ENCODE measurements around the gene MYO7A.

The MYO7A gene

DNA sequence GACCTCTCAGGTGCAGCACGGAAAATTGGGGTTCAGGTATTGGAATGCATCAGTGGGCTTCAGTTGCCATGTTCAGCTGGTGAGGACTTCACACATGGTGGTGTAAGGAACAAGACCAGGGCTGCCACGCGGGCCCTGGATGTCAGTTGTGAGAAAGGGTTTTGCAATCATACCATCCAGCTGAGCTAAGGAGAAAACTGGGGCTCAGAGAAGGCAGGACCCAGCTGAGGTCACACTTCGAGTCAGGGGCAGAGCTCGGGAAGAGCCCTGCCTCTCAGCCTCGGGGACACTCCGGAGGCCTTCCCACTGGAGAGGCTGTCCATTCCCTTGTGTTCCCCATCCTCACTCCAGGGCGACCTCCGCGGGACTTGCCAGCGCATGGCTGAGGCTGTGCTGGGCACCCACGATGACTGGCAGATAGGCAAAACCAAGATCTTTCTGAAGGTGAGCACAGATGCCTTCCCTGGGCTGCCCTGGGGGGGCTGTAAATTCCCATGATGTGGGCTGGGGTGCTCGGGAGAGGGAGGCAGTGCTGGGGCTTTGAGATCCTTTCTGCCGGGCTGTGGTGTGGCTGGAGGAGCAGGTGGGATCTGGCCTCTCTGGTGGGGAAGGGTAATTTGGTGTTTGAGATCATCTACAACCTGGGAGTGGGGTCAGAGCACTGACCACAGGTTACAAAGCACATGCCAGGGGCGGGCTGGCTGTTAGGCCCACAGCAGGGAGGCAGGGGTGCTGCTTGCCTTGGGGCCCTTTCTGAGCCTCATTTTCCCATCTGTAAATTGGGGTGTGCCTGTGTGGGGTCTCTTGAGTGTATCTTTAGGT lies 47.2 kb downstream of the MYO7A start:
- in situ Hi-C loops (cut with HindIII; ENCODE audit: low sequenced_read_pairs): no loop called here
- no peak for DNase-seq (ENCODE audit: low read depth, low spot score)
- TF ChIP-seq, protein P1, sequence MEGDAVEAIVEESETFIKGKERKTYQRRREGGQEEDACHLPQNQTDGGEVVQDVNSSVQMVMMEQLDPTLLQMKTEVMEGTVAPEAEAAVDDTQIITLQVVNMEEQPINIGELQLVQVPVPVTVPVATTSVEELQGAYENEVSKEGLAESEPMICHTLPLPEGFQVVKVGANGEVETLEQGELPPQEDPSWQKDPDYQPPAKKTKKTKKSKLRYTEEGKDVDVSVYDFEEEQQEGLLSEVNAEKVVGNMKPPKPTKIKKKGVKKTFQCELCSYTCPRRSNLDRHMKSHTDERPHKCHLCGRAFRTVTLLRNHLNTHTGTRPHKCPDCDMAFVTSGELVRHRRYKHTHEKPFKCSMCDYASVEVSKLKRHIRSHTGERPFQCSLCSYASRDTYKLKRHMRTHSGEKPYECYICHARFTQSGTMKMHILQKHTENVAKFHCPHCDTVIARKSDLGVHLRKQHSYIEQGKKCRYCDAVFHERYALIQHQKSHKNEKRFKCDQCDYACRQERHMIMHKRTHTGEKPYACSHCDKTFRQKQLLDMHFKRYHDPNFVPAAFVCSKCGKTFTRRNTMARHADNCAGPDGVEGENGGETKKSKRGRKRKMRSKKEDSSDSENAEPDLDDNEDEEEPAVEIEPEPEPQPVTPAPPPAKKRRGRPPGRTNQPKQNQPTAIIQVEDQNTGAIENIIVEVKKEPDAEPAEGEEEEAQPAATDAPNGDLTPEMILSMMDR (IDR thresholded peaks at IDR 0.05; ENCODE audit: low read depth, low read length): no peak
- no peak overlapping the region for H3K4me3 ChIP-seq (ENCODE audit: low read depth, low read length)

DNA sequence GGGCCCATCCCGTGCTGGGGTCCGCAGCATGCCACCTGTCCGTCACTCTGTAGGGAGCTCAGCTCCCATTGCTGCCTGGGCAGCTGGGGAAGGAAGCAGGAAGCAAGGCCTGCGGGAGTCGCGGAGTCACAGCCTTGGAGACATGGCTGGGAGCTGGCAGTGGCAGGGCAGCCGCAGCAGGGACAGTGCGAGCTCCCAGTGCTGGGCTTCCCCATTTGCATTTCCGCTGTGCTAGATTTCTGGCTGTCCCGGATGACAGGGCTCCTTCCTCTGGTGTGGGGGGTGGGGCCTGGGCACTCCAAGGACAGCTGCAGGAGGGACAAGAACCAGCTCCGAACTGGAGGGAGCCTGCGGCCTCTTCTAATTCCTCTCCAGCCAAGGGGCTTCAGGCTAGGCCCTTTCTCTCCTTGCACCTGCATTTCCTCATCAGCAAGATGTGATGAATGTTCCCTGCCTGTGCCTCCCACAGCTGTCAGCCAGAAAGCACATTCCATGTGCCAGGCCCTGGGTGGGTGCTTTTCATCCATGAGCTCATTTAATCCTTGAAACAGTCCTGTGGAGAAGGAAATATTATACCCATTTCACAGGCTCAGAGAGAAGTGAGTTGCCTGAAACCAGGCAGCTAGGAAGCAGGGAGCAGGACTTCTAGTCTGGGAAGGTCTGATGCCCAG lies 48.0 kb downstream of the MYO7A start:
- TF ChIP-seq, protein P1 (IDR thresholded peaks at IDR 0.05; ENCODE audit: low read depth, low read length): no peak
- in situ Hi-C loops (cut with HindIII; ENCODE audit: low sequenced_read_pairs): no loop called here
- no peak overlapping the region for H3K4me3 ChIP-seq (ENCODE audit: low read depth, low read length)
- no peak for DNase-seq (ENCODE audit: low read depth, low spot score)

DNA sequence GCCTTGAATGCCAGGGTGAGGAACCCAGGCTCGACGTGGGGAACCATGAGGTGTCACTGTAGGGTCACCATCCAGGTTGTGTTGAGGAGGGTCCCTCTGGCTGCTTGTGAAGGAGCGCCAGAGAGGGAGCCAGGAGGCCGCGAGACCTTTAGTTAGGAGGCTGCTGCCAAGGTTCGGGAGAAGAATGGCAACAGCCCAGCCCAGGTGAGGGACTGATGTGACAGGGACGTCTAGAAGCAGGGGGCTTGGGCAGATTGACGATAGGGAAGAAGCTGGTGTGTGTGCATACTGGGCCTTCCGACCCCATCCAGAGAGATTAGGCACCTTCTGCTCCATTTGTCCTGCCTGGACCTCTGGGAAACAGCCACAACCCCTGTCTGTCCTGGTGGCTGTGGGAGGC lies 49.0 kb downstream of the MYO7A start:
- no peak for DNase-seq (ENCODE audit: low read depth, low spot score)
- in situ Hi-C loops (cut with HindIII; ENCODE audit: low sequenced_read_pairs): no loop called here
- H3K4me3 ChIP-seq (ENCODE audit: low read depth, low read length): no peak overlapping the region
- TF ChIP-seq, protein P1 (IDR thresholded peaks at IDR 0.05; ENCODE audit: low read depth, low read length): no peak

DNA sequence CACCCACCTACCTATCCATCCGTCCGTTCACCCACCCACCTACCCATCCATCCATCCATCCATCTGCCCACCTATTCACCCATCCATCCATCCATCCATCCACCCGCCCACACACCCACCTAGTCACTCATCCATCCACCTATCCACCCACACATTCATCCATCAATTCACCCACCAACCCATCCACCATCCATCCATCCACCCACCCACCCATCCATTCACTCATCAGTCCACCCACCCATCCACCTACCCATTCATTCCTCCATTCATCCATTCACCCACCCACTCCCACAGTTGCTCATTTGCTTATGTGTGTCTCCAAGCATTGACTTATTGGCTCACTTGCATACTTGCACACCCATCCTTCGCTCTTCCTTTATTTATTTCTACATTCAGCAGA lies 50.1 kb downstream of the MYO7A start:
- no peak for DNase-seq (ENCODE audit: low read depth, low spot score)
- TF ChIP-seq, protein P1 (IDR thresholded peaks at IDR 0.05; ENCODE audit: low read depth, low read length): no peak
- no peak overlapping the region for H3K4me3 ChIP-seq (ENCODE audit: low read depth, low read length)
- in situ Hi-C loops (cut with HindIII; ENCODE audit: low sequenced_read_pairs): no loop called here

DNA sequence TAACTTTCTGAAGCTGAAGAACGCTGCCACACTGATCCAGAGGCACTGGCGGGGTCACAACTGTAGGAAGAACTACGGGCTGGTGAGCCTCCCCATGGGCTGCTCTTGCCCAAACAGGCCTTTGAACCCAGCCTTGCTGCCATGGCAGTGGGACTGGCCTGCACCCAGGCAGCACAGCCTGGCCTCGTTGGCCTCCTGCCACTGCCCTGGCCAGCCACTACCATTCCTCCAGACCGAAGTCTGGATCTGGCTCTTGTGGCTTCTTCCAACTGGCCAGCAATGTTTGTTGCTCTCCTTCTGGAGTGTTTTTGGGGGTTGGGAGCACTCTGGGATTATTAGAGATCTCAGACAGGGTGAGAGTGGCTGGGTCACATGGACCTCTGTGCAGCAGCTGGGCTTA lies 51.0 kb downstream of the MYO7A start:
- TF ChIP-seq, protein P1 (IDR thresholded peaks at IDR 0.05; ENCODE audit: low read depth, low read length): no peak
- no peak for DNase-seq (ENCODE audit: low read depth, low spot score)
- no peak overlapping the region for H3K4me3 ChIP-seq (ENCODE audit: low read depth, low read length)
- in situ Hi-C loops (cut with HindIII; ENCODE audit: low sequenced_read_pairs): no loop called here

DNA sequence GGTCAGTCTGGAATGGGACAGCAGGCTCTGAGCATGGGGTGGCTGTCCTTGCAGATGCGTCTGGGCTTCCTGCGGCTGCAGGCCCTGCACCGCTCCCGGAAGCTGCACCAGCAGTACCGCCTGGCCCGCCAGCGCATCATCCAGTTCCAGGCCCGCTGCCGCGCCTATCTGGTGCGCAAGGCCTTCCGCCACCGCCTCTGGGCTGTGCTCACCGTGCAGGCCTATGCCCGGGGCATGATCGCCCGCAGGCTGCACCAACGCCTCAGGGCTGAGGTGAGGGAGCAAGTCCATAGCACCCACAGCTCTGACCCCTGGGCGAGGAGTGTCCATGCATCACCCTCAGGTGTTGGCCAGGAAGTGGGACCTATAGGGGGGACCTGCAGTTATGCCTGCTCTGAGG lies 51.6 kb downstream of the MYO7A start:
- no peak overlapping the region for H3K4me3 ChIP-seq (ENCODE audit: low read depth, low read length)
- no peak for DNase-seq (ENCODE audit: low read depth, low spot score)
- in situ Hi-C loops (cut with HindIII; ENCODE audit: low sequenced_read_pairs): no loop called here
- TF ChIP-seq, protein P1 (IDR thresholded peaks at IDR 0.05; ENCODE audit: low read depth, low read length): no peak
